HG03378 (cell line): ENCODE measurements around the gene DMAC1.
A peak's percentile ranks its signal among the peaks of the same experiment; 100 is the strongest.

Experiments used
- ATAC-seq: cut with Tn5 transposase; IDR thresholded peaks from one replicate; pipeline ENCODE4 v1.9.1; 2021; ENCODE audit warnings: mild to moderate bottlenecking, moderate library complexity; ENCODE audit not compliant: unreplicated experiment

The DMAC1 gene

GRCh38 chr9:7799234-7799943 lies at the start of gene DMAC1:
Gene DMAC1 (minus strand): TSS chr9:7799778. CDS start chr9:7799734, 44 bp downstream.
- ATAC-seq, result peak; percentile 91

GRCh38 chr9:7849362-7849761 lies 49.8 kb upstream of the DMAC1 start:
- ATAC-seq, result no peak

- ATAC-seq, result no peak
Measured at GRCh38 chr9:7848498-7848897, 48.9 kb upstream of the DMAC1 start.

GRCh38 chr9:7844242-7844641 lies 44.7 kb upstream of the DMAC1 start:
- ATAC-seq, result no peak

- no peak for ATAC-seq
Measured at GRCh38 chr9:7841831-7842230, 42.3 kb upstream of the DMAC1 start.

- no peak for ATAC-seq
Measured at GRCh38 chr9:7834531-7834930, 35.0 kb upstream of the DMAC1 start.

GRCh38 chr9:7828334-7828733 lies 28.8 kb upstream of the DMAC1 start:
- no peak for ATAC-seq

GRCh38 chr9:7827792-7828191 lies 28.2 kb upstream of the DMAC1 start:
- no peak for ATAC-seq

- ATAC-seq, result no peak
Measured at GRCh38 chr9:7827056-7827455, 27.5 kb upstream of the DMAC1 start.

GRCh38 chr9:7823651-7824050 lies 24.1 kb upstream of the DMAC1 start:
- ATAC-seq, result no peak

- no peak for ATAC-seq
Measured at GRCh38 chr9:7819984-7820383, 20.4 kb upstream of the DMAC1 start.

GRCh38 chr9:7816021-7816420 lies 16.4 kb upstream of the DMAC1 start:
- ATAC-seq, result no peak

- no peak for ATAC-seq
Measured at GRCh38 chr9:7813030-7813429, 13.5 kb upstream of the DMAC1 start.

GRCh38 chr9:7811677-7812076 lies 12.1 kb upstream of the DMAC1 start:
- no peak for ATAC-seq

- no peak for ATAC-seq
Measured at GRCh38 chr9:7802666-7803065, 3.1 kb upstream of the DMAC1 start.

- peak; percentile 9 for ATAC-seq
Measured at GRCh38 chr9:7799944-7800285, 337 bp upstream of the DMAC1 start.

GRCh38 chr9:7794196-7794595 lies 5.4 kb downstream of the DMAC1 start:
- ATAC-seq, result no peak

- ATAC-seq, result no peak
Measured at GRCh38 chr9:7791394-7791793, 8.2 kb downstream of the DMAC1 start.

GRCh38 chr9:7790819-7791182 lies 8.8 kb downstream of the DMAC1 start:
- ATAC-seq, result no peak

GRCh38 chr9:7790022-7790818 lies 9.4 kb downstream of the DMAC1 start:
- ATAC-seq, result no peak

- no peak for ATAC-seq
Measured at GRCh38 chr9:7788772-7789171, 10.8 kb downstream of the DMAC1 start.

GRCh38 chr9:7785813-7786212 lies 13.8 kb downstream of the DMAC1 start:
- no peak for ATAC-seq

GRCh38 chr9:7784472-7784871 lies 15.1 kb downstream of the DMAC1 start:
- no peak for ATAC-seq
